Thyroid gland (tissue), 4 donors: ENCODE results near the gene PSME1. TPM values are rescaled to one million over a fixed set of nuclear protein-coding genes. Genes with fewer than 3 reads are reported as not detected.

ENCODE experiments used
- DNase-seq, 2 donors: peaks; one replicate each; pipeline ENCODE4 v3.0.0-alpha.2; 2019
- H3K27ac ChIP-seq, 3 donors: fragments of 200-600 bp; sonication (generic); 1 replicate in 2 of 3; 2 replicates in 1 of 3; pipeline ENCODE4 v1.5.1; 2016 to 2019; ENCODE audit warnings: mild to moderate bottlenecking in 1 of 3, moderate library complexity in 1 of 3
- H3K27me3 ChIP-seq: fragments of 200-600 bp; sonication (generic); one replicate; pipeline ENCODE4 v1.5.1; 2019
- H3K36me3 ChIP-seq, 2 donors: fragments of 200-600 bp; sonication (generic); one replicate each; pipeline ENCODE4 v1.5.1; 2016 to 2019
- H3K4me1 ChIP-seq, 2 donors: fragments of 200-600 bp; sonication (generic); one replicate each; pipeline ENCODE4 v1.5.1; 2017 to 2019
- H3K4me3 ChIP-seq, 3 donors: fragments of 200-600 bp; sonication (generic); replicated peaks in 1 of 3; 1 replicate in 2 of 3; 2 replicates in 1 of 3; pipeline ENCODE4 v1.5.1; 2016; ENCODE audit warnings: mild to moderate bottlenecking in 1 of 3
- H3K9me3 ChIP-seq: fragments of 200-600 bp; sonication (generic); one replicate; pipeline ENCODE4 v1.5.1; 2017
- POLR2A ChIP-seq, 2 donors: fragments of 450-650 bp; IDR thresholded peaks; one replicate each; pipeline ENCODE4 v1.6.1; 2017; ENCODE audit warnings: antibody characterized with exemption in 2 of 2, mild to moderate bottlenecking in 2 of 2, moderate library complexity in 1 of 2
- WGBS, 2 donors: methylation state at CpG; one replicate each; pipeline ENCODE4 v1.1.5; 2017; 5-methylcytosine and 5-hydroxymethylcytosine counted together
- intact Hi-C: fragments of 100-400 bp; cut with DNase I; formaldehyde crosslinking; loops from one replicate; pipeline ENCODE4 v1.15.1; 2023
- total RNA-seq, 4 donors: library from RNA; depleted of rRNA; stranded (reverse); fragments of >200 nt; gene quantifications; one replicate each; pipeline ENCODE4 v1.2.3, GENCODE V29; 2016
- TF ChIP-seq, protein P1 (sequence below), 6 experiments: fragments of 200-600 bp in 3 of 6; fragments of 450-650 bp in 3 of 6; sonication (generic) in 3 of 6; IDR thresholded peaks; one replicate each; pipeline ENCODE4 v1.5.1; 2016 to 2019; ENCODE audit warnings: antibody characterized with exemption in 6 of 6, mild to moderate bottlenecking in 2 of 6, inconsistent platforms in 1 of 6, moderate library complexity in 1 of 6

The PSME1 gene
- total RNA-seq, 4 donors from 2014 or later: 117 to 193 (median 186) TPM

DNA sequence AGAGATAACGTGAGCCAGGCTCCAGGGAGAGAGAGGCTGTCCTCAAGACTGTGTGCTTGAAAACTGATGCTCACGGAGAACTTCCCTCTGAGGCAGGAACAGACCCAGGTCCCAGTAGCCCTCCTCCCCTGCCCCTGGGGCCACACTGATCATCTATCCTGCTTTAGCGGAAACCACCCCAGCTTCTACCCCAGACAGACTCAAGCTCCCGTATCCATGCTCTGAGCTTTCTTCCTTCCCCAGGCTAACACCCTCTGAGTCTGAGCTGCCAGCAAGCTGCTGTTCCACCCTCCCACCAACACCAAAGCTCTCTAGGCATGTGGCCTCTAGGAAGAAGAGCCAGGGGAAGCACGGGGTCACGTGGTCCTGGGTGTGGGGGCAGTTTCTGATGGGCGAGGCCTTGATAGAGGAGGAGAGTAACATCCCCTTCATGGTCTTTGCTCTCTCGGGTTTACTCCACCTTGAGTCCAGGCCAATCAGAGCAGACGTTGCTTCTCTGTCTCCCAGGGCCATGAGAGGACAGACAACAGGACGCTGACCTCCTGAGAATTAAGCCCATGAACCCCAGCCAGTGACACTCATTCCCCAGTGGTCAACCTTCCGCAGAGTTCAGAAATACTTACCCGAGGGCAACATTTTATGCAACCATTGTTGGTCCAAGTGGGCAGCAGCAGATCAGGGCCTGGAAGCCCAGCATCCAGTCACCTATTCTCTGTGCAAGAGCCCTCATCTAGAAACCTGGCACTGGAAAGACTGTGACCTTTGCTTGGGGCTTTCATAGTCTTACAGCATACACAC lies 40.5 kb upstream of the PSME1 start:
- intact Hi-C loops: no loop called here
- DNase-seq: peak; percentile 27 to 29
- H3K4me3 ChIP-seq: peak overlapping the region in 2 of 3 donors; percentile 79 to 88

DNA sequence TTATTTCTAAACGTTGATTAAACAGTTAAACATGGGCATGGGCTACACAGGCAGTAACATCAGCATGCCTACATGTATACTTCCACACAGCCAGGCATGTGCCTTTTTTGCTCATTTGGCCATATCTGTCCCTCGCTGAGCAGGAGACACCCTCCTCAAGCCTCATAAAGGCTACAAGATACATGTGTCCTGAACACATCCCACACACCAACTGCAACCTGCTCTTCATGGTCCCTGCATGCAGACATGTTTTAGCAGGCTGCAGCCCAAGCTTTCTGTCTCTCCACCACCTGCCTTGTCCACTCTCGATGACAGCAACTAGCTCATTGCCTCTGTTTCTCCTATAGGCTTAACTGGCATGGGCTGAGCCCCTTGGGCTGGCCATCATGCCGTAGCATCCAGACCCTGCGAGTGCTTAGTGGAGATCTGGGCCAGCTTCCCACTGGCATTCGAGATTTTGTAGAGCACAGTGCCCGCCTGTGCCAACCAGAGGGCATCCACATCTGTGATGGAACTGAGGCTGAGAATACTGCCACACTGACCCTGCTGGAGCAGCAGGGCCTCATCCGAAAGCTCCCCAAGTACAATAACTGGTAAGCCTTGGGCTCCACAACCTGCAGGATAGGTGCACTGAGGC lies 39.3 kb upstream of the PSME1 start:
- Histone ChIP-seq H3K4me1 (peaks cover 10 to 29% of the 10 kb centered on the region in 2 donors), H3K9me3 (no peaks in the 10 kb centered on the region), H3K36me3 (peaks cover 0 to 13% of the 10 kb centered on the region in 2 donors), H3K27me3 (no peaks in the 10 kb centered on the region), H3K27ac (no peak overlapping the region), H3K4me3 (no peak overlapping the region)
- DNase-seq: no peak
- TF ChIP-seq POLR2A (IDR thresholded peaks at IDR 0.05): no peak
- TF ChIP-seq, protein P1, sequence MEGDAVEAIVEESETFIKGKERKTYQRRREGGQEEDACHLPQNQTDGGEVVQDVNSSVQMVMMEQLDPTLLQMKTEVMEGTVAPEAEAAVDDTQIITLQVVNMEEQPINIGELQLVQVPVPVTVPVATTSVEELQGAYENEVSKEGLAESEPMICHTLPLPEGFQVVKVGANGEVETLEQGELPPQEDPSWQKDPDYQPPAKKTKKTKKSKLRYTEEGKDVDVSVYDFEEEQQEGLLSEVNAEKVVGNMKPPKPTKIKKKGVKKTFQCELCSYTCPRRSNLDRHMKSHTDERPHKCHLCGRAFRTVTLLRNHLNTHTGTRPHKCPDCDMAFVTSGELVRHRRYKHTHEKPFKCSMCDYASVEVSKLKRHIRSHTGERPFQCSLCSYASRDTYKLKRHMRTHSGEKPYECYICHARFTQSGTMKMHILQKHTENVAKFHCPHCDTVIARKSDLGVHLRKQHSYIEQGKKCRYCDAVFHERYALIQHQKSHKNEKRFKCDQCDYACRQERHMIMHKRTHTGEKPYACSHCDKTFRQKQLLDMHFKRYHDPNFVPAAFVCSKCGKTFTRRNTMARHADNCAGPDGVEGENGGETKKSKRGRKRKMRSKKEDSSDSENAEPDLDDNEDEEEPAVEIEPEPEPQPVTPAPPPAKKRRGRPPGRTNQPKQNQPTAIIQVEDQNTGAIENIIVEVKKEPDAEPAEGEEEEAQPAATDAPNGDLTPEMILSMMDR (IDR thresholded peaks at IDR 0.05): no peak
- WGBS, 2 donors: 98 to 99% methylated on average over 6 to 7 of the region's 8 CpGs
- intact Hi-C loops: no loop called here

More for the DNA sequence above, 40.5 kb upstream of the PSME1 start:
- peaks cover 0 to 13% of the 10 kb centered on the region in 2 donors for H3K36me3 ChIP-seq
- TF ChIP-seq, protein P1 (IDR thresholded peaks at IDR 0.05): no peak
- TF ChIP-seq POLR2A (IDR thresholded peaks at IDR 0.05): peak in 1 of 2 donors; percentile 12
- H3K27me3 ChIP-seq: no peaks in the 10 kb centered on the region
- WGBS, 2 donors: 44 to 53% methylated on average over 8 of the region's 12 CpGs
- H3K4me1 ChIP-seq: peaks cover 10 to 29% of the 10 kb centered on the region in 2 donors
- H3K27ac ChIP-seq: peak overlapping the region; percentile 92 to 99 (median 94)
- H3K9me3 ChIP-seq: no peaks in the 10 kb centered on the region

DNA sequence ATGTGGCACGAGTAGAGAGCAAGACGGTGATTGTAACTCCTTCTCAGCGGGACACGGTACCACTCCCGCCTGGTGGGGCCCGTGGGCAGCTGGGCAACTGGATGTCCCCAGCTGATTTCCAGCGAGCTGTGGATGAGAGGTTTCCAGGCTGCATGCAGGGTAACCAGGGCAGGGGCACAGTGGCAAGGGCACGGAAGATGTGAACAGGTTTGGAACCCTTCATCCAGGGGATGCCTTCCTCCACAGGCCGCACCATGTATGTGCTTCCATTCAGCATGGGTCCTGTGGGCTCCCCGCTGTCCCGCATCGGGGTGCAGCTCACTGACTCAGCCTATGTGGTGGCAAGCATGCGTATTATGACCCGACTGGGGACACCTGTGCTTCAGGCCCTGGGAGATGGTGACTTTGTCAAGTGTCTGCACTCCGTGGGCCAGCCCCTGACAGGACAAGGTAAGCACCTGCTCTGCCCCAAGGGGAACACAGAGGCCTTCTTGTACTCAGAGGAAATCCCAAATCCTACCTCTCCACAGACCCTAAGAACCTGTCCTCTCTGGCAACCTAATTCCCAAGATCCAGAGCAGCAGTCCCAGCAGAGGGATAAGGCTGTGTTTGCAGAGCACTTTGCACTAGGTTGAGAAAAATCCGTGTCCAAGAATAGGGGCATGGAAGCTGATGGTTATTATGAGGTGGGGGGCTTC lies 37.6 kb upstream of the PSME1 start:
- Histone ChIP-seq H3K27me3 (no peaks in the 10 kb centered on the region), H3K4me3 (no peak overlapping the region), H3K9me3 (no peaks in the 10 kb centered on the region), H3K4me1 (peaks cover 10 to 17% of the 10 kb centered on the region in 2 donors), H3K27ac (no peak overlapping the region), H3K36me3 (peaks cover 0 to 18% of the 10 kb centered on the region in 2 donors)
- 88 to 99% methylated on average over 10 to 15 of the region's 16 CpGs for WGBS, 2 donors
- TF ChIP-seq, protein P1 (IDR thresholded peaks at IDR 0.05): no peak
- DNase-seq: no peak
- intact Hi-C loops: no loop called here

DNA sequence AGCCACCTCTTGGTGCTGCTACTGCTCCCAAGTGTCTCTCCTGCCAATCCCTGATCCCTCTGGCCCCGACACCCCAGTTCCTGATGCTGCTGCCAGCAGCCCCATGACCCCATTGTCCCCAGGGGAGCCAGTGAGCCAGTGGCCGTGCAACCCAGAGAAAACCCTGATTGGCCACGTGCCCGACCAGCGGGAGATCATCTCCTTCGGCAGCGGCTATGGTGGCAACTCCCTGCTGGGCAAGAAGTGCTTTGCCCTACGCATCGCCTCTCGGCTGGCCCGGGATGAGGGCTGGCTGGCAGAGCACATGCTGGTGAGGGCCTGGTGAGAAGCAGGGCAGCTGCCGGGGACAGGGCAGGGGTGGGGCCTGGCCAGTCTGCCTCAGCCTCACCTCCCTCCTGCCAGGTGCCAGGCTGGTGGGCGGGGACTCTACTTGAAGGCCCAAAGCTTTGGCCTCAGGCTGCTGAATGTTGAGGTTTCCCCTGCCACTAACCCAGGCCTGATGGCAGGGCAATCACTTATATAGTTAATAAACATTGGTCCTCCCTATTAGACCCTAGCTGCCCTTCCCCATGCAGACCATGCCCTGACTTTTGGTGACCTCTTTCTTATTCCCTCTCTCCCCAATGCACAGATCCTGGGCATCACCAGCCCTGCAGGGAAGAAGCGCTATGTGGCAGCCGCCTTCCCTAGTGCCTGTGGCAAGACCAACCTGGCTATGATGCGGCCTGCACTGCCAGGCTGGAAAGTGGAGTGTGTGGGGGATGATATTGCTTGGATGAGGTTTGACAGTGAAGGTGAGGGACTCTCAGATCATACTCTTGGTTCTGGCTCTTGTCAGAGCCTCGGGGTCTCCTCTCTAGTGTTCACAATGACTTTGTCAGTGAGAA lies 36.8 kb upstream of the PSME1 start:
- intact Hi-C loops: no loop called here
- H3K27ac ChIP-seq: no peak overlapping the region
- no peaks in the 10 kb centered on the region for H3K27me3 ChIP-seq
- WGBS, 2 donors: 95% methylated on average over 5 to 7 of the region's 17 CpGs
- H3K4me3 ChIP-seq: no peak overlapping the region
- TF ChIP-seq, protein P1 (IDR thresholded peaks at IDR 0.05): no peak
- TF ChIP-seq POLR2A (IDR thresholded peaks at IDR 0.05): no peak
- peak; percentile 15 to 26 for DNase-seq
- H3K9me3 ChIP-seq: no peaks in the 10 kb centered on the region
- peaks cover 10 to 13% of the 10 kb centered on the region in 2 donors for H3K4me1 ChIP-seq
- H3K36me3 ChIP-seq: peaks cover 0 to 18% of the 10 kb centered on the region in 2 donors
